Vagina (tissue), 2 donors: ENCODE results near the gene LRCH1.

Experiments used
- CTCF ChIP-seq, 3 experiments: fragments of 450-650 bp in 2 of 3; fragments of 200-600 bp in 1 of 3; sonication (generic) in 1 of 3; IDR thresholded peaks; one replicate each; pipeline ENCODE4 v1.5.1; 2017 to 2019; ENCODE audit warnings: antibody characterized with exemption in 3 of 3, mild to moderate bottlenecking in 2 of 3, moderate library complexity in 2 of 3
- POLR2A ChIP-seq, 2 donors: fragments of 450-650 bp; IDR thresholded peaks; one replicate each; pipeline ENCODE4 v1.6.1; 2017; ENCODE audit warnings: antibody characterized with exemption in 2 of 2, mild to moderate bottlenecking in 2 of 2, moderate library complexity in 2 of 2

GRCh38 chr13:46575818-46576221 lies 22.9 kb downstream of the LRCH1 start:
- TF ChIP-seq CTCF (IDR thresholded peaks at IDR 0.05) (no peak), POLR2A (IDR thresholded peaks at IDR 0.05) (no peak)
